MM.1S (cell line): ENCODE measurements around the gene COL21A1.
"Not testable (repeated sequence)": the region's sequence is repeated elsewhere in the genome, so short reads cannot be mapped to it uniquely, and the experiment has no call there.

ENCODE experiments used
- DNase-seq: peaks from one replicate; pipeline ENCODE4 v3.0.0-alpha.2; 2015
- H2AFZ ChIP-seq: fragments of 300-600 bp; sonication (generic); 2 replicates; pipeline ENCODE4 v1.6.0; 2016; ENCODE audit warnings: antibody characterized with exemption, low read length
- H3F3A ChIP-seq: fragments of 300-600 bp; sonication (generic); 2 replicates; pipeline ENCODE4 v1.6.1; 2016; ENCODE audit warnings: mild to moderate bottlenecking, antibody characterized with exemption, low read length, moderate library complexity, mixed read lengths; ENCODE audit not compliant: insufficient read depth
- H3K27ac ChIP-seq: fragments of 300-600 bp; sonication (generic); 2 replicates; pipeline ENCODE4 v1.5.1; 2016; ENCODE audit warnings: mild to moderate bottlenecking, low read length
- H3K27me3 ChIP-seq: fragments of 300-600 bp; sonication (generic); replicated peaks from 2 replicates; pipeline ENCODE4 v1.6.0; 2016; ENCODE audit warnings: low read length; ENCODE audit not compliant: insufficient read depth
- H3K36me3 ChIP-seq: fragments of 300-600 bp; sonication (generic); replicated peaks from 2 replicates; pipeline ENCODE4 v1.6.1; 2016; ENCODE audit warnings: mild to moderate bottlenecking, low read length, mixed read lengths; ENCODE audit not compliant: insufficient read depth
- H3K4me1 ChIP-seq: fragments of 300-600 bp; sonication (generic); 2 replicates; pipeline ENCODE4 v1.6.1; 2016; ENCODE audit warnings: low read length, mixed read lengths
- H3K4me2 ChIP-seq: fragments of 300-600 bp; sonication (generic); 2 replicates; pipeline ENCODE4 v1.6.0; 2016; ENCODE audit warnings: low read depth, low read length
- H3K4me3 ChIP-seq: fragments of 300-600 bp; sonication (generic); 2 replicates; pipeline ENCODE4 v1.5.1; 2016; ENCODE audit warnings: low read length, mixed read lengths
- H3K79me2 ChIP-seq: fragments of 300-600 bp; sonication (generic); 2 replicates; pipeline ENCODE4 v1.6.1; 2016; ENCODE audit warnings: mixed run types, low read length, mixed read lengths
- H3K9ac ChIP-seq: fragments of 300-600 bp; sonication (generic); 2 replicates; pipeline ENCODE4 v1.6.1; 2016; ENCODE audit warnings: low read length, mixed read lengths
- H3K9me2 ChIP-seq: fragments of 300-600 bp; sonication (generic); replicated peaks from 2 replicates; pipeline ENCODE4 v1.6.1; 2016; ENCODE audit warnings: mild to moderate bottlenecking, low read length, mixed read lengths; ENCODE audit not compliant: insufficient read depth
- H3K9me3 ChIP-seq: fragments of 300-600 bp; sonication (generic); replicated peaks from 2 replicates; pipeline ENCODE4 v1.6.1; 2016; ENCODE audit warnings: mild to moderate bottlenecking, low read length, mixed read lengths; ENCODE audit not compliant: insufficient read depth
- H4K20me1 ChIP-seq: fragments of 300-600 bp; sonication (generic); 2 replicates; pipeline ENCODE4 v1.6.1; 2016; ENCODE audit warnings: mild to moderate bottlenecking, low read length, moderate library complexity, mixed read lengths; ENCODE audit not compliant: insufficient read depth
- CTCF ChIP-seq: fragments of 300-600 bp; sonication (generic); IDR thresholded peaks from 2 replicates; pipeline ENCODE4 v1.5.1; 2016; ENCODE audit warnings: antibody characterized with exemption, low read length, mixed read lengths
- EZH2 ChIP-seq: fragments of 300-600 bp; sonication (generic); optimal IDR thresholded peaks from 2 replicates; pipeline ENCODE3; 2017; ENCODE audit warnings: low read depth, mild to moderate bottlenecking, antibody characterized with exemption, low read length, mixed read lengths
- EZH2phosphoT487 ChIP-seq: fragments of 300-600 bp; sonication (generic); IDR thresholded peaks from 2 replicates; pipeline ENCODE4 v1.6.1; 2018; ENCODE audit warnings: antibody characterized with exemption, low read length

Gene COL21A1

DNA sequence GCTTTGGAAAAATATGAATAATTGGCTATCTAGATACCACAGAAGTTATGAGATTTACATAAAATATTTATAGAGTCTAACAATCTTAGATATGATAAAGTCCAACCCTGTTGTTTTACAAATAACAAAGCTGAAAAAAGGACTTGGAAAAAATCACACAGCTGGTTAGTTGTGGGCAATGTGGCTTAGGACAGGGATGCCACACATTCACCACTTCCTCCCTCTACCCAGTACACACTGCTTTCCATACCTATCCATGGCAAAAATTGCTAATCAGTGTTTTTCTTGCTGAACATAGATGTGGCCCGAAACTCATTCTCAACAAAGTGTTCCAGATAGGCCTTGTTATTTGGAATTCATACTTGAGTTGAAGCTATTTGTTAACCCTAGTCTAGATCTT is 224.7 kb downstream of the COL21A1 start:
- H3K36me3 ChIP-seq: no peaks in the 10 kb centered on the region
- H4K20me1 ChIP-seq: no peaks in the 10 kb centered on the region
- DNase-seq: no peak
- no peaks in the 10 kb centered on the region for H3K9me3 ChIP-seq
- no peak overlapping the region for H3K4me2 ChIP-seq
- H3K27me3 ChIP-seq: no peaks in the 10 kb centered on the region
- no peaks in the 10 kb centered on the region for H3K4me1 ChIP-seq
- H3K4me3 ChIP-seq: no peak overlapping the region
- H3K9ac ChIP-seq: no peak overlapping the region
- H3K27ac ChIP-seq: no peak overlapping the region
- TF ChIP-seq EZH2phosphoT487: no peak
- no peaks in the 10 kb centered on the region for H3K9me2 ChIP-seq
- H3F3A ChIP-seq: no peaks in the 10 kb centered on the region
- no peak overlapping the region for H2AFZ ChIP-seq
- H3K79me2 ChIP-seq: no peaks in the 10 kb centered on the region

- Histone ChIP-seq H3K9ac (no peak overlapping the region), H3K9me3 (no peaks in the 10 kb centered on the region), H2AFZ (no peak overlapping the region), H3K4me2 (no peak overlapping the region), H3K4me1 (no peaks in the 10 kb centered on the region), H3K9me2 (no peaks in the 10 kb centered on the region), H3F3A (no peaks in the 10 kb centered on the region), H3K79me2 (no peaks in the 10 kb centered on the region), H4K20me1 (no peaks in the 10 kb centered on the region), H3K36me3 (no peaks in the 10 kb centered on the region), H3K4me3 (no peak overlapping the region), H3K27ac (no peak overlapping the region), H3K27me3 (no peaks in the 10 kb centered on the region)
- TF ChIP-seq EZH2phosphoT487: no peak
- TF ChIP-seq CTCF: no peak
- TF ChIP-seq EZH2: no peak
- DNase-seq: no peak
These were observed 225.4 kb downstream of the COL21A1 start for GRCh38 chr6:56021943-56022342.

GRCh38 chr6:56019973-56020372 is 227.4 kb downstream of the COL21A1 start:
- Histone ChIP-seq H3K27me3 (no peaks in the 10 kb centered on the region), H3K79me2 (no peaks in the 10 kb centered on the region), H3K4me1 (no peaks in the 10 kb centered on the region), H3K9me2 (no peaks in the 10 kb centered on the region), H3K4me2 (no peak overlapping the region), H3K9me3 (no peaks in the 10 kb centered on the region), H3K9ac (no peak overlapping the region), H3K36me3 (no peaks in the 10 kb centered on the region), H2AFZ (no peak overlapping the region), H3K4me3 (no peak overlapping the region), H4K20me1 (no peaks in the 10 kb centered on the region), H3F3A (no peaks in the 10 kb centered on the region), H3K27ac (no peak overlapping the region)
- TF ChIP-seq CTCF: no peak
- TF ChIP-seq EZH2: no peak
- TF ChIP-seq EZH2phosphoT487: no peak
- DNase-seq: no peak

DNA sequence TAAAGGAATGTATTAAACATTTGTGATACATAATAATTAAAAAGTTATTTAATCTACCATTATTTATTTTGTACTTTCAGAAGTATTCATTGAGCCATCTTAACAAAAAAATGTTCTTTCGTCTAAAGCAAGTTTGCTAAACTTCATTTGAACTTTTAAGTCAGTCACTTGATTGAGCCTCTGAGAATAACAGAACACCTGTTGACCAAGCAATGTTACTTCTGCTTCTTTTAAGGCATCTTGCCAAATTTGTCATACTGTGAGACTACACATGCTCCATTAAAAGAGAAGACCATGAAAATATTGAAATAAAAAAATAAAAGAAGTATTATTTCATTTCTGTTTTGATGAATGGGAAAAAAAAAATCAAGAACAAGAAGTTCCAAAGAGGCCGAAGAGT is 230.2 kb downstream of the COL21A1 start:
- DNase-seq: no peak
- Histone ChIP-seq H3K9me2 (no peaks in the 10 kb centered on the region), H3K4me1 (no peaks in the 10 kb centered on the region), H2AFZ (no peak overlapping the region), H3K9ac (no peak overlapping the region), H3K36me3 (no peaks in the 10 kb centered on the region), H3F3A (no peaks in the 10 kb centered on the region), H3K27ac (no peak overlapping the region), H3K27me3 (no peaks in the 10 kb centered on the region), H3K4me3 (no peak overlapping the region), H4K20me1 (no peaks in the 10 kb centered on the region), H3K79me2 (no peaks in the 10 kb centered on the region), H3K9me3 (no peaks in the 10 kb centered on the region), H3K4me2 (no peak overlapping the region)
- TF ChIP-seq EZH2phosphoT487 (no peak), EZH2 (no peak), CTCF (no peak)

- DNase-seq, H3K4me1 ChIP-seq, H3K36me3 ChIP-seq, H3K4me2 ChIP-seq, H3F3A ChIP-seq, H3K9me3 ChIP-seq, H3K9me2 ChIP-seq, H3K9ac ChIP-seq, H3K27me3 ChIP-seq, H2AFZ ChIP-seq, H3K4me3 ChIP-seq, H3K27ac ChIP-seq, H4K20me1 ChIP-seq, H3K79me2 ChIP-seq: not testable (repeated sequence)
These were observed 233.3 kb downstream of the COL21A1 start for GRCh38 chr6:56014039-56014438.
